GM23338 (cell line): ENCODE data around the gene LRRN4. TPM values are rescaled to one million over a fixed set of nuclear protein-coding genes. Genes with fewer than 3 reads are reported as not detected.

Experiments used
- ATAC-seq: fragments of 200-7000 bp; cut with Tn5 transposase; 3 replicates; pipeline ENCODE4 v1.9.1; 2020
- DNase-seq: peaks from one replicate; pipeline ENCODE4 v3.0.0-alpha.2; 2015; ENCODE audit warnings: low spot score
- H2AFZ ChIP-seq: fragments of 200-600 bp; sonication (generic); 2 replicates; pipeline ENCODE4 v1.8.0; 2016; ENCODE audit warnings: antibody characterized with exemption, mild to moderate bottlenecking, moderate library complexity
- H3F3A ChIP-seq: fragments of 200-600 bp; sonication (generic); replicated peaks from 2 replicates; pipeline ENCODE4 v1.8.0; 2017; ENCODE audit warnings: antibody characterized with exemption, mixed run types, low read depth
- H3K27ac ChIP-seq: fragments of 200-600 bp; sonication (generic); 2 replicates; pipeline ENCODE4 v1.6.1; 2016; ENCODE audit warnings: low read depth
- H3K27me3 ChIP-seq: fragments of 200-600 bp; sonication (generic); 2 replicates; pipeline ENCODE4 v1.8.0; 2016; ENCODE audit warnings: mild to moderate bottlenecking, mixed run types, moderate library complexity; ENCODE audit not compliant: insufficient read depth
- H3K36me3 ChIP-seq: fragments of 200-600 bp; sonication (generic); 2 replicates; pipeline ENCODE4 v1.8.0; 2016; ENCODE audit warnings: mild to moderate bottlenecking; ENCODE audit not compliant: insufficient read depth
- H3K4me1 ChIP-seq: fragments of 200-600 bp; sonication (generic); 2 replicates; pipeline ENCODE4 v1.8.0; 2016; ENCODE audit warnings: mild to moderate bottlenecking, moderate library complexity; ENCODE audit not compliant: insufficient read depth
- H3K4me2 ChIP-seq: fragments of 200-600 bp; sonication (generic); 2 replicates; pipeline ENCODE4 v1.7.1; 2017; ENCODE audit warnings: mixed run types
- H3K4me3 ChIP-seq: fragments of 200-600 bp; sonication (generic); 2 replicates; pipeline ENCODE4 v1.6.1; 2016; ENCODE audit warnings: mixed run types
- H3K79me2 ChIP-seq: fragments of 200-600 bp; sonication (generic); replicated peaks from 2 replicates; pipeline ENCODE4 v1.8.0; 2017; ENCODE audit warnings: mild to moderate bottlenecking; ENCODE audit not compliant: insufficient read depth
- H3K9me2 ChIP-seq: fragments of 200-600 bp; sonication (generic); 2 replicates; pipeline ENCODE4 v1.8.0; 2017; ENCODE audit not compliant: insufficient read depth
- H4K20me1 ChIP-seq: fragments of 200-600 bp; sonication (generic); replicated peaks from 2 replicates; pipeline ENCODE4 v1.8.0; 2017; ENCODE audit warnings: mild to moderate bottlenecking; ENCODE audit not compliant: insufficient read depth
- H3K27ac Mint-ChIP-seq: 2 replicates; pipeline ENCODE4 v1.8.0; 2020; ENCODE audit warnings: inconsistent platforms, mild to moderate bottlenecking, moderate library complexity, mixed read lengths
- H3K27me3 Mint-ChIP-seq: 3 replicates; pipeline ENCODE4 v1.8.0; 2022; ENCODE audit warnings: low read depth, mild to moderate bottlenecking, moderate library complexity, mixed read lengths, inconsistent platforms; ENCODE audit not compliant: insufficient read depth, poor library complexity
- H3K36me3 Mint-ChIP-seq: 3 replicates; pipeline ENCODE4 v1.8.0; 2021; ENCODE audit warnings: low read depth, mild to moderate bottlenecking, inconsistent platforms, moderate library complexity, mixed read lengths
- H3K4me1 Mint-ChIP-seq: 3 replicates; pipeline ENCODE4 v1.8.0; 2020; ENCODE audit warnings: mild to moderate bottlenecking, inconsistent platforms, mixed read lengths
- H3K4me3 Mint-ChIP-seq: 3 replicates; pipeline ENCODE4 v1.8.0; 2021; ENCODE audit warnings: moderate library complexity, mild to moderate bottlenecking, inconsistent platforms, mixed read lengths
- H3K9me3 Mint-ChIP-seq: 3 replicates; pipeline ENCODE4 v1.8.0; 2020; ENCODE audit warnings: moderate library complexity, mild to moderate bottlenecking, inconsistent platforms, mixed read lengths
- CREB1 ChIP-seq: fragments of 250-450 bp; sonication (Bioruptor Pico); IDR thresholded peaks from 2 replicates; pipeline ENCODE4 v1.5.0; 2020; ENCODE audit warnings: low read depth, mild to moderate bottlenecking, moderate library complexity
- EZH2 ChIP-seq: fragments of 200-600 bp; sonication (generic); IDR thresholded peaks from one replicate; pipeline ENCODE4 v1.8.0; 2017; ENCODE audit warnings: antibody characterized with exemption, mild to moderate bottlenecking, low read depth; ENCODE audit not compliant: unreplicated experiment
- EZH2phosphoT487 ChIP-seq: fragments of 200-600 bp; sonication (generic); IDR thresholded peaks from one replicate; pipeline ENCODE4 v1.8.1; 2018; ENCODE audit warnings: antibody characterized with exemption; ENCODE audit not compliant: unreplicated experiment
- JUNB ChIP-seq: IDR thresholded peaks from one replicate; pipeline ENCODE4 v1.6.1; 2016; ENCODE audit warnings: antibody characterized with exemption; ENCODE audit not compliant: unreplicated experiment
- NANOG ChIP-seq: IDR thresholded peaks from 2 replicates; pipeline ENCODE4 v1.6.1; 2016; ENCODE audit warnings: antibody characterized with exemption, borderline replicate concordance
- POLR2AphosphoS5 ChIP-seq: IDR thresholded peaks from 2 replicates; pipeline ENCODE4 v1.6.1; 2016; ENCODE audit warnings: antibody characterized with exemption, low read depth
- REST ChIP-seq: IDR thresholded peaks from one replicate; pipeline ENCODE4 v1.6.1; 2018; ENCODE audit warnings: antibody characterized with exemption; ENCODE audit not compliant: unreplicated experiment
- STAT1 ChIP-seq: IDR thresholded peaks from one replicate; pipeline ENCODE4 v1.6.1; 2016; ENCODE audit warnings: antibody characterized with exemption; ENCODE audit not compliant: unreplicated experiment
- ZNF114 ChIP-seq: fragments of 250-450 bp; sonication (Bioruptor Pico); IDR thresholded peaks from 2 replicates; pipeline ENCODE4 v1.5.0; 2020; ENCODE audit warnings: mild to moderate bottlenecking, moderate library complexity
- ZNF331 ChIP-seq: fragments of 250-450 bp; sonication (Bioruptor Pico); IDR thresholded peaks from 2 replicates; pipeline ENCODE4 v1.5.0; 2020; ENCODE audit warnings: low read depth, mild to moderate bottlenecking, moderate library complexity
- polyA plus RNA-seq: library from polyadenylated mRNA; unstranded; fragments of >200 nt; fragmentation: Nextera tagmentation; extraction: Ambion mirVana; gene quantifications from 2 replicates; pipeline ENCODE4 v1.2.1, GENCODE V29; 2016
- total RNA-seq: library from RNA; depleted of rRNA; stranded (reverse); fragments of >200 nt; shearing (Covaris generic); gene quantifications from 2 replicates; pipeline ENCODE4 v1.2.3, GENCODE V29; 2014
- TF ChIP-seq, protein P1 (sequence below), 2 experiments: fragments of 200-600 bp in 1 of 2; sonication (generic) in 1 of 2; conservative IDR thresholded peaks; 2 replicates each; pipeline versions ENCODE4 v1.5.1 to v1.6.1; 2016 to 2017; ENCODE audit warnings: antibody characterized with exemption in 2 of 2, low read depth in 2 of 2, mild to moderate bottlenecking in 2 of 2, moderate library complexity in 1 of 2
- TF ChIP-seq, protein P2 (sequence below): IDR thresholded peaks from 2 replicates; pipeline ENCODE4 v1.6.1; 2016; ENCODE audit warnings: antibody characterized with exemption

Gene LRRN4
- total and polyA plus RNA-seq, 2 experiments from 2014 or later, result 0.21 to 2.2 TPM

DNA sequence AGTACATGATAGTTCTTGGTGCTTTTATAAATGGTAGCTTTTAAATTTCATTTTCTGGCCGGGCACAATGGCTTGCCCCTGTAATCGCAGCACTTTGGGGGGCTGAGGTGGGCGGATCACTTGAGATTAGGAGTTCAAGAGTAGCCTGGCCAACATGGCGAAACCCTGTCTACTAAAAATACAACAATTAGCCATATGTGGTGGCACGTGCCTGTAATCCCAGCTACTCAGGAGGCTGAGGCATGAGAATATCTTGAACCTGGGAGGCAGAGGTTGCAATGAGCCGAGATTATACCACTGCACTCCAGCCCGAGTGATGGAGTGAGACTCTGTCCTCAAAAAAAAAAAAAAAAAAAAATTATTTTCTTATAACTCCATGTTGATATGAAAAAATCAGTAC lies 36.0 kb downstream of the LRRN4 start (continued):
- TF ChIP-seq CREB1 (CRISPR knock-in tag) (no peak), ZNF114 (CRISPR knock-in tag) (no peak), POLR2AphosphoS5 (no peak), EZH2phosphoT487 (no peak), EZH2 (no peak), JUNB (no peak)
- TF ChIP-seq, protein P1, sequence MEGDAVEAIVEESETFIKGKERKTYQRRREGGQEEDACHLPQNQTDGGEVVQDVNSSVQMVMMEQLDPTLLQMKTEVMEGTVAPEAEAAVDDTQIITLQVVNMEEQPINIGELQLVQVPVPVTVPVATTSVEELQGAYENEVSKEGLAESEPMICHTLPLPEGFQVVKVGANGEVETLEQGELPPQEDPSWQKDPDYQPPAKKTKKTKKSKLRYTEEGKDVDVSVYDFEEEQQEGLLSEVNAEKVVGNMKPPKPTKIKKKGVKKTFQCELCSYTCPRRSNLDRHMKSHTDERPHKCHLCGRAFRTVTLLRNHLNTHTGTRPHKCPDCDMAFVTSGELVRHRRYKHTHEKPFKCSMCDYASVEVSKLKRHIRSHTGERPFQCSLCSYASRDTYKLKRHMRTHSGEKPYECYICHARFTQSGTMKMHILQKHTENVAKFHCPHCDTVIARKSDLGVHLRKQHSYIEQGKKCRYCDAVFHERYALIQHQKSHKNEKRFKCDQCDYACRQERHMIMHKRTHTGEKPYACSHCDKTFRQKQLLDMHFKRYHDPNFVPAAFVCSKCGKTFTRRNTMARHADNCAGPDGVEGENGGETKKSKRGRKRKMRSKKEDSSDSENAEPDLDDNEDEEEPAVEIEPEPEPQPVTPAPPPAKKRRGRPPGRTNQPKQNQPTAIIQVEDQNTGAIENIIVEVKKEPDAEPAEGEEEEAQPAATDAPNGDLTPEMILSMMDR (conservative IDR thresholded peaks at IDR 0.05; ENCODE audit: low read depth in 2 of 2), result no peak
- TF ChIP-seq, protein P2, sequence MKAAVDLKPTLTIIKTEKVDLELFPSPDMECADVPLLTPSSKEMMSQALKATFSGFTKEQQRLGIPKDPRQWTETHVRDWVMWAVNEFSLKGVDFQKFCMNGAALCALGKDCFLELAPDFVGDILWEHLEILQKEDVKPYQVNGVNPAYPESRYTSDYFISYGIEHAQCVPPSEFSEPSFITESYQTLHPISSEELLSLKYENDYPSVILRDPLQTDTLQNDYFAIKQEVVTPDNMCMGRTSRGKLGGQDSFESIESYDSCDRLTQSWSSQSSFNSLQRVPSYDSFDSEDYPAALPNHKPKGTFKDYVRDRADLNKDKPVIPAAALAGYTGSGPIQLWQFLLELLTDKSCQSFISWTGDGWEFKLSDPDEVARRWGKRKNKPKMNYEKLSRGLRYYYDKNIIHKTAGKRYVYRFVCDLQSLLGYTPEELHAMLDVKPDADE, result no peak

DNA sequence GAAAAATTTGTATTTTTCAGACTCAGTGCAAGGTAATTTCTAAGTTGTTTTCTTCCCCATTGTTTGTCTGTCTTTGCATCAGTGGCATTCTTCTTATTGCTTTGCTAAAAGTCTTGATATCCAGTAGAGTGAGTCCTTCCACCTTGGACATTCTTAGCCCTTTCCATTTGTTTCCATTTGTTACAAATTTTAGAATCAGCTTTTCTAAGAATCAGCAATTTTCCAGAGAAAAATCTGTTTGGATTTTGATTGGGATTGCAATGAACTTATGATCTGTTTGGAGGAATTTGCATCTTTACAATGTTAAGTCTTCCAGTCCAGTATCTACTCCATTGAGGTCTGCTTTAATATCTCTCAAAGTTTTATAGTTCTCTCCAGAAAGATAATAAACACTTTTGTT lies 36.4 kb downstream of the LRRN4 start:
- no peak overlapping the region for H2AFZ ChIP-seq
- DNase-seq (no peak), ATAC-seq (no peak)
- no peak overlapping the region for H3K27ac ChIP-seq
- no peaks in the 10 kb centered on the region for H3F3A ChIP-seq
- Mint-ChIP-seq H3K27ac (no peak overlapping the region), H3K36me3 (peaks cover 21% of the 10 kb centered on the region), H3K4me1 (no peaks in the 10 kb centered on the region), H3K4me3 (no peak overlapping the region), H3K9me3 (no peaks in the 10 kb centered on the region), H3K27me3 (no peaks in the 10 kb centered on the region)
- no peaks in the 10 kb centered on the region for H3K27me3 ChIP-seq
- H3K79me2 ChIP-seq, result peaks cover 71% of the 10 kb centered on the region
- H3K4me3 ChIP-seq, result no peak overlapping the region
- H3K4me2 ChIP-seq, result no peak overlapping the region
- no peak for TF ChIP-seq STAT1
- TF ChIP-seq EZH2phosphoT487, result no peak
- no peak for TF ChIP-seq ZNF331 (CRISPR knock-in tag)
- TF ChIP-seq REST, result no peak
- no peak for TF ChIP-seq CREB1 (CRISPR knock-in tag)
- no peak for TF ChIP-seq ZNF114 (CRISPR knock-in tag)
- no peak for TF ChIP-seq NANOG
- TF ChIP-seq, protein P1 (conservative IDR thresholded peaks at IDR 0.05; ENCODE audit: low read depth in 2 of 2), result no peak
- H3K9me2 ChIP-seq, result no peaks in the 10 kb centered on the region
- peaks cover 8% of the 10 kb centered on the region for H4K20me1 ChIP-seq
- no peaks in the 10 kb centered on the region for H3K4me1 ChIP-seq
- H3K36me3 ChIP-seq, result peaks cover 3% of the 10 kb centered on the region; the same call in 1 of the 2 replicates
